WTC11 (cell line): Measurements from ENCODE around the gene VSIG4. TPM values are rescaled to one million over a fixed set of nuclear protein-coding genes. Genes with fewer than 3 reads are reported as not detected.

Experiments used
- ATAC-seq: fragments of 200-7000 bp; cut with Tn5 transposase; 2 replicates; pipeline ENCODE4 v1.10.0; 2021; ENCODE audit warnings: mild to moderate bottlenecking, moderate library complexity
- CTCF ChIA-PET: fragments of 300-600 bp; sonication (Branson Sonifier 250); formaldehyde crosslinking; loops from one replicate; lab custom pipeline; 2021; ENCODE audit warnings: antibody characterized with exemption; lab: Charles Lee
- POLR2A ChIA-PET: fragments of 350-600 bp; sonication (Branson Sonifier 250); formaldehyde crosslinking; loops from one replicate; lab custom pipeline; 2021; ENCODE audit warnings: antibody characterized with exemption; lab: Charles Lee
- DNase-seq: peaks from one replicate; pipeline ENCODE4 v3.0.0; 2021; ENCODE audit warnings: low spot score
- H3K27ac Mint-ChIP-seq: 2 replicates; pipeline ENCODE4 v1.8.0; 2021; ENCODE audit warnings: mixed read lengths
- H3K27me3 Mint-ChIP-seq: 2 replicates; pipeline ENCODE4 v1.8.0; 2021; ENCODE audit warnings: low read depth, mild to moderate bottlenecking, moderate library complexity, mixed read lengths
- H3K36me3 Mint-ChIP-seq: 2 replicates; pipeline ENCODE4 v1.8.0; 2021; ENCODE audit warnings: mixed read lengths
- H3K4me1 Mint-ChIP-seq: 2 replicates; pipeline ENCODE4 v1.8.0; 2022; ENCODE audit warnings: mixed read lengths
- H3K4me3 Mint-ChIP-seq: 2 replicates; pipeline ENCODE4 v1.8.0; 2021; ENCODE audit warnings: mild to moderate bottlenecking, moderate library complexity, mixed read lengths
- H3K9me3 Mint-ChIP-seq: 2 replicates; pipeline ENCODE4 v1.8.0; 2021; ENCODE audit warnings: mixed read lengths
- ARID4B ChIP-seq: sonication (generic); formaldehyde crosslinking; IDR thresholded peaks from 2 replicates; pipeline ENCODE4 v1.8.0; 2023; ENCODE audit warnings: missing genetic modification reagents, mild to moderate bottlenecking, borderline replicate concordance
- ATF3 ChIP-seq: sonication (generic); formaldehyde crosslinking; conservative IDR thresholded peaks from 2 replicates; pipeline ENCODE4 v1.8.1; 2022; ENCODE audit warnings: mild to moderate bottlenecking, missing genetic modification reagents
- EMX1 ChIP-seq: fragments of 250-450 bp; sonication (Bioruptor Pico); IDR thresholded peaks from 2 replicates; pipeline ENCODE4 v1.8.0; 2021; ENCODE audit warnings: mild to moderate bottlenecking
- ESRRA ChIP-seq: sonication (generic); formaldehyde crosslinking; IDR thresholded peaks from 2 replicates; pipeline ENCODE4 v1.8.1; 2022; ENCODE audit warnings: mild to moderate bottlenecking, missing genetic modification reagents, borderline replicate concordance
- FOXP1 ChIP-seq: sonication (generic); formaldehyde crosslinking; IDR thresholded peaks from 2 replicates; pipeline ENCODE4 v1.8.0; 2022; ENCODE audit warnings: missing genetic modification reagents, mild to moderate bottlenecking, moderate library complexity, borderline replicate concordance
- KAT7 ChIP-seq: sonication (generic); formaldehyde crosslinking; IDR thresholded peaks from 2 replicates; pipeline ENCODE4 v1.8.1; 2023; ENCODE audit warnings: missing genetic modification reagents, mild to moderate bottlenecking, borderline replicate concordance
- NFE2L1 ChIP-seq: sonication (generic); formaldehyde crosslinking; IDR thresholded peaks from 2 replicates; pipeline ENCODE4 v1.8.1; 2023; ENCODE audit warnings: missing genetic modification reagents
- NFYB ChIP-seq: sonication (generic); formaldehyde crosslinking; conservative IDR thresholded peaks from 2 replicates; pipeline ENCODE4 v1.8.0; 2022; ENCODE audit warnings: low read depth, missing genetic modification reagents
- OVOL2 ChIP-seq: fragments of 250-450 bp; sonication (Bioruptor Pico); IDR thresholded peaks from 2 replicates; pipeline ENCODE4 v1.9.0; 2021; ENCODE audit warnings: mild to moderate bottlenecking, borderline replicate concordance
- PRDM15 ChIP-seq: sonication (generic); formaldehyde crosslinking; IDR thresholded peaks from 2 replicates; pipeline ENCODE4 v1.8.0; 2022; ENCODE audit warnings: missing genetic modification reagents
- SMAD4 ChIP-seq: sonication (generic); formaldehyde crosslinking; IDR thresholded peaks from 2 replicates; pipeline ENCODE4 v1.8.0; 2022; ENCODE audit warnings: mild to moderate bottlenecking, missing genetic modification reagents
- STAT6 ChIP-seq: sonication (generic); formaldehyde crosslinking; conservative IDR thresholded peaks from 2 replicates; pipeline ENCODE4 v1.8.1; 2023; ENCODE audit warnings: mild to moderate bottlenecking, low read depth, missing genetic modification reagents, moderate library complexity
- TEAD1 ChIP-seq: sonication (generic); formaldehyde crosslinking; IDR thresholded peaks from 2 replicates; pipeline ENCODE4 v1.8.0; 2022; ENCODE audit warnings: mild to moderate bottlenecking, missing genetic modification reagents
- USF1 ChIP-seq: sonication (generic); formaldehyde crosslinking; IDR thresholded peaks from 2 replicates; pipeline ENCODE4 v1.8.0; 2022; ENCODE audit warnings: mild to moderate bottlenecking, missing genetic modification reagents
- ZNF396 ChIP-seq: fragments of 250-450 bp; sonication (Bioruptor Pico); IDR thresholded peaks from 2 replicates; pipeline ENCODE4 v1.8.0; 2021; ENCODE audit warnings: mild to moderate bottlenecking, moderate library complexity, borderline replicate concordance
- ZNF512 ChIP-seq: sonication (generic); formaldehyde crosslinking; IDR thresholded peaks from 2 replicates; pipeline ENCODE4 v1.8.1; 2022; ENCODE audit warnings: missing genetic modification reagents, borderline replicate concordance
- total RNA-seq: library from RNA; stranded (reverse); gene quantifications from 3 replicates; pipeline ENCODE4 v1.2.3, GENCODE V29; 2021

Gene VSIG4
- total RNA-seq, 1 experiment from 2014 or later: 0.24 TPM

- no peak overlapping the region for H3K4me3 Mint-ChIP-seq
- ATAC-seq: no peak
Observed at GRCh38 chrX:66018585-66019309, 21.1 kb downstream of the VSIG4 start.

More at GRCh38 chrX:66018585-66019309, 21.1 kb downstream of the VSIG4 start:
- H3K4me1 Mint-ChIP-seq: peaks cover 5% of the 10 kb centered on the region
- POLR2A ChIA-PET: no interaction called here
- DNase-seq: no peak
- H3K9me3 Mint-ChIP-seq: no peaks in the 10 kb centered on the region
- CTCF ChIA-PET: interaction anchor here (1.3 kb wide), 1 partner anchor 713 kb away, joined by 3 read pairs; no protein-coding TSS in a partner anchor
- no peak overlapping the region for H3K27ac Mint-ChIP-seq
- no peaks in the 10 kb centered on the region for H3K27me3 Mint-ChIP-seq
- no peaks in the 10 kb centered on the region for H3K36me3 Mint-ChIP-seq
- TF ChIP-seq NFE2L1 (CRISPR knock-in tag) (no peak), USF1 (no peak), KAT7 (no peak), ARID4B (CRISPR knock-in tag) (no peak), EMX1 (CRISPR knock-in tag) (no peak), OVOL2 (CRISPR knock-in tag) (no peak), TEAD1 (CRISPR knock-in tag) (no peak), ATF3 (CRISPR knock-in tag) (no peak), PRDM15 (CRISPR knock-in tag) (no peak), STAT6 (CRISPR knock-in tag) (no peak), ZNF512 (no peak), SMAD4 (CRISPR knock-in tag) (no peak), NFYB (CRISPR knock-in tag) (no peak), ZNF396 (no peak), ESRRA (CRISPR knock-in tag) (no peak), FOXP1 (CRISPR knock-in tag) (no peak)
